GM19395 (cell line): ENCODE data around the gene RHOBTB1.
"Not testable (repeated sequence)": the region's sequence is repeated elsewhere in the genome, so short reads cannot be mapped to it uniquely, and the experiment has no call there.

Experiments used
- ATAC-seq: cut with Tn5 transposase; IDR thresholded peaks from one replicate; pipeline ENCODE4 v1.9.1; 2021; ENCODE audit warnings: mild to moderate bottlenecking, moderate library complexity; ENCODE audit not compliant: unreplicated experiment

RHOBTB1 gene

DNA sequence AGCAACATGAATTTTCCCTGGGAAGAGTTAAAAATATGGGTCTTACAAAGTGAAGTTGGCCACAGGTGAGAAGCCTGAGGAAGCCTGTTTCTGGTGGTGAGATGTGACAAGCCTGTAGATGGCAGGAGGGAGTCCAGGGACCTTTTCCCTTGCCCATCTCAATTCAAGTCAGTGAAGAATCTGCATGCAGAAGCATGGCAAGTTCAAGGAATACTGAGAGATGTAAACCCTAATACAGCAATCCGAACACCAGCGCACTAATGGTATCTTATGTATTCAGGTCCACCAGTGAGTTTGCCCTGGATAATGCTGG is 73.6 kb downstream of the RHOBTB1 start:
- ATAC-seq: no peak

GRCh38 chr10:60869652-60870415 is 74.2 kb downstream of the RHOBTB1 start:
- no peak for ATAC-seq

DNA sequence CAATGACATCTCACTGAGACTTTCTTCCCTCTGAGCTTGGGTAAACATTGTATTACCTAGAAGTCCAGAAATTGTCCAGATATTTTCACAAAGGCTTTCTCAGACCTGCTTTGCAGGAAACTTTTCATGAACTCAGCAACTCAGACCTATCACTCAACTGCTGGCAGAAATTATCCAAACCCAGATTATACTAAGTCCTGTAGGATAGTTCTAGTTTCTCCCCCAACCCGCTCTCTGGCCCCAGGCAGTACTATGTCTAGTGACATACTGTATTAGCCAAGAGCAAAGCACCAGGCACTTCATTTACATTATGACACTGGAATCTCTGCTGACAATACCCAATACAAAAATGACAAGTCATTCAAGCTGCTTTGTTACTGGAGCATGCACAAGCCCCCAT is 75.0 kb downstream of the RHOBTB1 start:
- no peak for ATAC-seq

GRCh38 chr10:60865198-60865783 is 78.7 kb downstream of the RHOBTB1 start:
- no peak for ATAC-seq

DNA sequence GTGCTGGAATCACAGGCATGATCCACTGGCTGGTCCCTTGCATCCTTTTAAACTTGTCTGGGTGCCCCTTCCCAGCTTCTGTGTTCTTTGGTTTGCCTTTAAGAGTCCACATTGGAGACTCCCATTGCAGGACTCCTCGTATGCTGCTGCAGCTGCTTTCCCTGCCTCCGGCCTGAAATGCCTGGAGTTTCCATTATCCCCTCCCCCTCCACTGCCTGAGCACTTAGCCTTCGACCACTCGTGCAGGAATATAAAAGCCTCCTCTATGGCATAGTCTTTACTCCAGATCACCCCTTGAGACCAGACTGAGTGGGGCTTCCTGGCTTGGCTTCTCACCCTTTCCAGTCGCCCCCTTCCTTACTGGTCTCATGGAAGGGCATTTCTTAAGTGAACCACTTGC is 80.2 kb downstream of the RHOBTB1 start:
- no peak for ATAC-seq

DNA sequence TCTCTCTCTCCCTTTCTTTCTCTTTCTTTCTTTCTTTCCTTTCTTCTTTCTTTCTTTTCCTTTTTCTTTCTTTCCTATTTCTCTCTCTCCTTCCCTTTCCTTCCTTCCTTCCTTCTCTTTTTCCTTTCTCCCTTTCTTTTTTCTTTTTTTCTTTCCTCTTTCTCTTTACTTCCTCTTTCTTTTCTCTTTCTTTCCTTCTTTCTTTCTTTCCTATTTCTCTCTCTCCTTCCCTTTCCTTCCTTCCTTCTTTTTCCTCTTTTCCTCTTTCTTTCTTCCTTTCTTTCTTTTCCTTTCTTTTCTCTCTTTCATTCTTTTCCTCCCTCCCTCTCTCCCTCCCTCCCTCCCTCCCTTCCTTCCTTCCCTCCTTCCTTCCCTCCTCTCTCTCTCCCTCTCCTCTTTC is 81.5 kb downstream of the RHOBTB1 start:
- ATAC-seq: no peak

- ATAC-seq: no peak
These were observed 87.6 kb downstream of the RHOBTB1 start for GRCh38 chr10:60856405-60856804.

DNA sequence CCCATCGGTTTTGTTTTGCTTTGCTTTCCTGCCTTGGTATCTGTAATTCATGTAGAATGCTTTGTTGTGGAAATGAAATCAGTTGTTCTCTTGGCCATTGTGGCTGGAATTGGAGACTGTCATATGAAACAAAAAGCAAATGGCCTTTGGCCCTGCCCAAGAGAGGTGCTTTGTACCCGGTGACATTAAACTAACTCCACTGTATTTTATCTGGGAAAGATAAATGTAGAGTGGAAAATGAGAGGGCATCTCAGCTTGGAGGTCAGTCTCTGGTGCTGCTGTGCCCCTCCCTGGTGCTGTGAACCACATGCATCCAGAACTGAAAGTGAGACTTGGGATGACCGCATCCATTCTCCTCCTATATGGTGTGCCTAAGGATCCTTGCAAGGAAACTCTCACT is 90.3 kb downstream of the RHOBTB1 start:
- no peak for ATAC-seq

DNA sequence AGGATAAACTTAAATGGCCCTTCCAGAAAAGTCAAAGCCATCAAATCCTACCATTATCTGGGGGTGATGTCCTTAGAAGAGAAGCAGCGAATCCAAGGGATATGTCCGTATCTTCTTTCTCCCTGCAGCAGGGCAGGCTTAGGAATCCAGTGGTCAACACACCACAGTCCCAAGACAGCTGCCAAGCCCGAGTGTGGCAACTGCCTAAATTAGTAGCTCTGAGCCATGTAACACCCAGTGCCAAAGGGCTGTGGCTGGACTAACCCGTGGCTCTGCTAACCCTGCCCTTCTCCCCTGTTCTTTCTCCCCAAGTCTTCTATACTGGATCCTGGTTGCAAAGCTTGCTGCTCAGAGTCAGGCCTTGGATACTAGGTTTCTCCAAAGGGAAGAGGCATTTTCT is 90.9 kb downstream of the RHOBTB1 start:
- ATAC-seq: no peak

DNA sequence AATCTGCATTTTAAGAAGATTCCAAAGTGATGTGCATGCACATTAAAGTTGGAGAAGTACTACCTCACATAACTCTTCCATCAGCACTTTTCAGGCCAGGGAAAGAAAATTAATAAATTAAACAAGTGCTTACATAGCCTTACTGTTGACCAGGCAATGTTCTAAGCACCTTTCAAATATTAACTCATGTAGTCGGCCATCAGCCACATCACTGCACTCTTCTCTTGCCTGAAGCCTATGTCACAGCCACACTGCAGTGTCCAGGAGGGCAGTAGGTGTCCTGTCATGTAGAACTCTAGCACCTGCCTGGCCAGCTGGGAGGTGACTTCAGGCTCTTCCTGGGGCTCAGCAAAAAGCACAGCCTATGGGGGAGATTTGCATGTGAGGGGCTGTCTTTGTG is 94.2 kb downstream of the RHOBTB1 start:
- ATAC-seq: no peak

- no peak for ATAC-seq
These were observed 94.8 kb downstream of the RHOBTB1 start for GRCh38 chr10:60849217-60849616.

- no peak for ATAC-seq
These were observed 95.3 kb downstream of the RHOBTB1 start for GRCh38 chr10:60848680-60849079.

DNA sequence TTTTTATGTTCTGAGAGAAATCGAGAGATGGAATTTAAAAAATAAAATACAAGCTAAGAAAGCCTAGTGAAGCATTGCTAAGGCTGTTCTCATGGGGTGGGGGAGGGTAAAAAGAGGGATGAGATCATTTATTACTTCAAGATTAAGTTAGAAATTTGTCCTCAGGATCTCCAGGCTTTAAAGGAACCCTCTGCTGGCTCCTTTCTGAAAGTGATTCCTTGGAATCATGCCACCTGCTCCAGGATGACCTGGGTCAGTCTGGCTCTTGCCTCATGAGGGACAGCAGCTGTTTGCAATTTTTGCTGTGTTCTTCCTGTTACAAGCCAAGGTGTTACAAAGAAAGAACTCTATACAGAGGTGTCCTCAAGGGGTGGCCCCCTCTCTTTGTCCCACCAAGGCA is 95.9 kb downstream of the RHOBTB1 start:
- ATAC-seq: no peak

DNA sequence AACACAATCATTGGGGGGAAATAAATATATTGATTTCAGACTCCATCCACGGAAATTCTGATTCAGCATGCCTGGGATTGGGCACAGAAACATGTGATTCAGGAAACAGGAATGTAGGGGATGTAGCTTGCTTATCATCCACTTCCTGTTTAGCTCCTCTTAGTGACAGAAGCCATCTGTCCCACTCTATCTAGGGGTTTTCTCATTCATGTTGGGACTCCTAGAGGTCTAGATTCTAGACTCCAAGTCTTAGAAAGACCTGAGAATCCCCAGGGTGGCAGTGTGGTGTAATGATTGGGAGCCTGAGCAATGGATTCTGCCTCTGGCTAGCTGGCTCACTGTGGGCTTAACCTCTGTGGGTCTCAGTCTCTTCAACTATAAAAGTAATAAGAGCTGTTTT is 97.8 kb downstream of the RHOBTB1 start:
- ATAC-seq: no peak

DNA sequence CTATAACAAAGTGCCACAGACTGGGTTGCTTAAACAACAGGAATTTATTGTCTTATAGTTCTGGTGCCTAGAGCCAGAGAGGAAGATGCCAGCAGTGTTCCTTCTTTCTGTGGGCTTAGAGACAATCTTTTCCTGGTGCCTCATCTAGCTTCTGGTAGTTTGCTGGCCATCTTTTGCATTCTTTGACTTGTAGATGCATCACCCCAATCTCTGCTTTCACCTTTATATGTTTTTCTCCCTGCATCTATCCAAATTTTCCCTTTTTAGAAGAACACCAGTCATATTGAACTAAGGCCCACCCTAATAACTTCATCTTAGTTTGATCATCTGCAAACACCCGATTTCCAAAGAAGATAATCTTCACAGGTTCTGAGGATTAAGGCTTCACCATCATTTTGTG is 98.9 kb downstream of the RHOBTB1 start:
- ATAC-seq: no peak

DNA sequence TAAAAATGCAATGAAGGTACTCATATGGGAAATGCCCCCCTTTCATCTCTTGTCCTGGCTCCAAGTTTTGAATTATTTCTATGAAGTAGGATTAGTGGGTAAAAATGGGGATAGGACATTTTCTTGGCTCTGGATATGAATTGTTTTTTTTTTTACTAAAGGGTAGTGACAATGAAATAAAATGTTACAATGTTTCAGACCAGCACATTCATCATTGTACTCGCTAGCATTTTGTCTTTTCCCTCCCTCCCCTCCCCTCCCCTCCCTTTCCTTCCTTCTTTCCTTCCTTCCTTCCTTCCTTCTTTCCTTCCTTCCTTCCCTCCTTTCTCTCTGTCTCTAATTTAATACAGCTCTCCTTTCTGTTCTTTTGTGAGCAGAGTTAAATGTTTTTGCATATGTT is 101.3 kb downstream of the RHOBTB1 start:
- no peak for ATAC-seq

GRCh38 chr10:60841227-60841626 is 102.8 kb downstream of the RHOBTB1 start:
- not testable (repeated sequence) for ATAC-seq

- no peak for ATAC-seq
These were observed 108.9 kb downstream of the RHOBTB1 start for GRCh38 chr10:60835049-60835448.

DNA sequence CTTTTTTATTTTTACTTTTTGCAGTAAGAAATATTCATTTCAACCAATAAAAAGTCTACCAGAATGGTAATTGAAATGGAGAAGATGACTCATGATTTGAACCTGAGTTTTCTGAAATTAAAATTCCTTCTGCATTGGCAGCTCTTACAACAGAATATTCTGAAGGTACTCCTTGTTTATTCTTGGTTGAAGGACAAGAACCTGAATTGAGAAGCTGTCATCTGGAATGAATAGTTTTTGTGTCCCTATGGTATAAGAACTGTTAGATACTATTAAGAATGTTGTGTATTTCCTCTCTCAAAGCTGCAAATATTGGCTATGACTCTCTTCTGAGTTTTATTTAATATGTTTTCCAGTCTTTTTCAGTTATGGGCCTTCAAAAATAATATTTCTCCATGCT is 109.6 kb downstream of the RHOBTB1 start:
- ATAC-seq: no peak

GRCh38 chr10:60832136-60832535 is 111.8 kb downstream of the RHOBTB1 start:
- ATAC-seq: not testable (repeated sequence)

DNA sequence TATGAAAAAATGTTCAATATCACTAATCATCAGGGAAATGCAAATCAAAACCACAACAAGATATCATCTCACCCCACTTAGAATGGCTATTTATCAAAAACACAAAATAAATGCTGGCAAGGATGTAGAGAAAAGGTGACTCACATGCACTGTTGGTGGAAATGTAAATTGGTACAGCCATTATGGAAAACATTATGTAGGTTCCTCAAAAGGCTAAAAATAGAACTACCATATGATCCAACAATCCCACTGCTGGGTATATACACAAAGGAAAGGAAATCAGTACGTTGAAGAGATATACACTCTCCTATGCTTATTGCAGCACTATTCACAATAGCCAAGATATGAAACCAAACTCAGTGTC is 115.5 kb downstream of the RHOBTB1 start:
- no peak for ATAC-seq

DNA sequence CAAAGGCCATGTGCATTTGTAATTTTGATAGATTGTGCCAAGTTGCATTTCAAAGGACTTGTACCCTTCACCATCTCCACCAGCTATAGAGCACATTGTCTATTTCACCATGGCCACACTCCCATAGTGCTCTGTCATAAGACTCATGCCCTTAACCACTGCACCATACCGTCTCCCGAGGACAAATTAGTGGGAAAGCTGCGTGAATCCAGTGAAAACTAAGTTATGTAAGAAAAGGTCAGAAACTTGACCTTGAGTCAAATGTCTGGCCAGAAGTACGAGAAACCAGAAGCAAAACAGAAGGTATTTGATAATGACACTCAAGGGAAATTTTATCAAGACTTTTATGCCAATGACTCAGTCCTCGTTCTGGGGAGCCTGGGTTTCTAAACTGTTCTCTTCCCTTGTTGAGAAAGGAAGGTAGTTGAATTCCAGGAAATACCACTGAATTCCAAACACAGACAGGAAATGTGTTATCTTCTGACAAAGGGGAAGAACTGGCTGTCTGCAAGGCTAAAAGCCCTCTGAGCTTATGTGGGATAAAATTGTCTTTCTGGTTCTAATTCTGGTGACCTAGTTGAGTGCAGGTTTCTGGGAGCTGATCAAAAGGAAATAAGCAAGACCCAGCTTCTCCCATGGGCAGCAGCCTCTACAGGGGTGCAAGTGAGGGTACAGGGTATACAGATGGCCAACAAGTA is 116.0 kb downstream of the RHOBTB1 start:
- ATAC-seq: no peak
